ENCODE data around the gene SYTL1. TPM values are rescaled to one million over a fixed set of nuclear protein-coding genes. Genes with fewer than 3 reads are reported as not detected.

SYTL1 gene
- total and polyA plus RNA-seq, 9 of the 15 experiments (the other 6 are each of a cell fraction or from before 2014, with no cell fraction given), result 0.04 to 9.3 (median 1.7) TPM

DNA sequence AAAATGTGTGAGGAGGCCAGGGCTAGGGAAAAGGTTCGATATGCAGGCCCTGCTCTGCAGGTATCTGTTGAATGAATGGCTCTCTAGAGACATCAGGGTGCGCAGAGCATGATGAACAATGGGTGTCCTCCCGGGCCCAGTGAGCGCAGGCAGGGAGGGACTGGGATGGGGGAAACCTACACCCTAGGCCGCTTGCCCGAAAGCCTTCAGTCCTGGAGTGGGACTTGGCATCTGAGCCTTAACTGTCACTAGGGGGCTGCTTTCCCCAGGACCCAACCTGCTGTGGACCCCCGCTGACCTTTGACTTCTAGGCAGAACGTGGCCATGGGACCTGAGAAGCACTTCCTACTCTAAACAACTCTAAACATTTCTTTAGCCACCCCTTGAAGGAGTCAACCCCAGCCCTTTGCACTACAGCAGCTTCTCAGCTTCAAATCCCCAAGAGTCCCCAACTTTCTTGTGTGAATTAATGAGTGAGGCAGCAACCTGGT is 25.4 kb downstream of the SYTL1 start (continued):
- TF ChIP-seq STAT5B (CRISPR knock-in tag; IDR thresholded peaks at IDR 0.05), result no peak
- TF ChIP-seq KLF1 (tag; IDR thresholded peaks at IDR 0.05), result no peak
- TF ChIP-seq ZEB2 (IDR thresholded peaks at IDR 0.05), result no peak
- no peak for TF ChIP-seq ELF1 (tag; IDR thresholded peaks at IDR 0.05)
- TF ChIP-seq ZFP30 (CRISPR knock-in tag; IDR thresholded peaks at IDR 0.05; ENCODE audit: borderline replicate concordance), result no peak
- TF ChIP-seq, protein P1, sequence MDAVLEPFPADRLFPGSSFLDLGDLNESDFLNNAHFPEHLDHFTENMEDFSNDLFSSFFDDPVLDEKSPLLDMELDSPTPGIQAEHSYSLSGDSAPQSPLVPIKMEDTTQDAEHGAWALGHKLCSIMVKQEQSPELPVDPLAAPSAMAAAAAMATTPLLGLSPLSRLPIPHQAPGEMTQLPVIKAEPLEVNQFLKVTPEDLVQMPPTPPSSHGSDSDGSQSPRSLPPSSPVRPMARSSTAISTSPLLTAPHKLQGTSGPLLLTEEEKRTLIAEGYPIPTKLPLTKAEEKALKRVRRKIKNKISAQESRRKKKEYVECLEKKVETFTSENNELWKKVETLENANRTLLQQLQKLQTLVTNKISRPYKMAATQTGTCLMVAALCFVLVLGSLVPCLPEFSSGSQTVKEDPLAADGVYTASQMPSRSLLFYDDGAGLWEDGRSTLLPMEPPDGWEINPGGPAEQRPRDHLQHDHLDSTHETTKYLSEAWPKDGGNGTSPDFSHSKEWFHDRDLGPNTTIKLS (IDR thresholded peaks at IDR 0.05; ENCODE audit: borderline replicate concordance, low read depth), result no peak
- no peak for TF ChIP-seq CC2D1A (IDR thresholded peaks at IDR 0.05)
- TF ChIP-seq HOXB6 (CRISPR knock-in tag; IDR thresholded peaks at IDR 0.05; ENCODE audit: borderline replicate concordance), result no peak
- TF ChIP-seq, protein P2, sequence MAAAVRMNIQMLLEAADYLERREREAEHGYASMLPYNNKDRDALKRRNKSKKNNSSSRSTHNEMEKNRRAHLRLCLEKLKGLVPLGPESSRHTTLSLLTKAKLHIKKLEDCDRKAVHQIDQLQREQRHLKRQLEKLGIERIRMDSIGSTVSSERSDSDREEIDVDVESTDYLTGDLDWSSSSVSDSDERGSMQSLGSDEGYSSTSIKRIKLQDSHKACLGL (CRISPR knock-in tag; IDR thresholded peaks at IDR 0.05; ENCODE audit: borderline replicate concordance, poor library complexity, severe bottlenecking), result no peak
- no peak for TF ChIP-seq ZNF165 (CRISPR knock-in tag; IDR thresholded peaks at IDR 0.05; ENCODE audit: borderline replicate concordance)
- TF ChIP-seq, protein P3, sequence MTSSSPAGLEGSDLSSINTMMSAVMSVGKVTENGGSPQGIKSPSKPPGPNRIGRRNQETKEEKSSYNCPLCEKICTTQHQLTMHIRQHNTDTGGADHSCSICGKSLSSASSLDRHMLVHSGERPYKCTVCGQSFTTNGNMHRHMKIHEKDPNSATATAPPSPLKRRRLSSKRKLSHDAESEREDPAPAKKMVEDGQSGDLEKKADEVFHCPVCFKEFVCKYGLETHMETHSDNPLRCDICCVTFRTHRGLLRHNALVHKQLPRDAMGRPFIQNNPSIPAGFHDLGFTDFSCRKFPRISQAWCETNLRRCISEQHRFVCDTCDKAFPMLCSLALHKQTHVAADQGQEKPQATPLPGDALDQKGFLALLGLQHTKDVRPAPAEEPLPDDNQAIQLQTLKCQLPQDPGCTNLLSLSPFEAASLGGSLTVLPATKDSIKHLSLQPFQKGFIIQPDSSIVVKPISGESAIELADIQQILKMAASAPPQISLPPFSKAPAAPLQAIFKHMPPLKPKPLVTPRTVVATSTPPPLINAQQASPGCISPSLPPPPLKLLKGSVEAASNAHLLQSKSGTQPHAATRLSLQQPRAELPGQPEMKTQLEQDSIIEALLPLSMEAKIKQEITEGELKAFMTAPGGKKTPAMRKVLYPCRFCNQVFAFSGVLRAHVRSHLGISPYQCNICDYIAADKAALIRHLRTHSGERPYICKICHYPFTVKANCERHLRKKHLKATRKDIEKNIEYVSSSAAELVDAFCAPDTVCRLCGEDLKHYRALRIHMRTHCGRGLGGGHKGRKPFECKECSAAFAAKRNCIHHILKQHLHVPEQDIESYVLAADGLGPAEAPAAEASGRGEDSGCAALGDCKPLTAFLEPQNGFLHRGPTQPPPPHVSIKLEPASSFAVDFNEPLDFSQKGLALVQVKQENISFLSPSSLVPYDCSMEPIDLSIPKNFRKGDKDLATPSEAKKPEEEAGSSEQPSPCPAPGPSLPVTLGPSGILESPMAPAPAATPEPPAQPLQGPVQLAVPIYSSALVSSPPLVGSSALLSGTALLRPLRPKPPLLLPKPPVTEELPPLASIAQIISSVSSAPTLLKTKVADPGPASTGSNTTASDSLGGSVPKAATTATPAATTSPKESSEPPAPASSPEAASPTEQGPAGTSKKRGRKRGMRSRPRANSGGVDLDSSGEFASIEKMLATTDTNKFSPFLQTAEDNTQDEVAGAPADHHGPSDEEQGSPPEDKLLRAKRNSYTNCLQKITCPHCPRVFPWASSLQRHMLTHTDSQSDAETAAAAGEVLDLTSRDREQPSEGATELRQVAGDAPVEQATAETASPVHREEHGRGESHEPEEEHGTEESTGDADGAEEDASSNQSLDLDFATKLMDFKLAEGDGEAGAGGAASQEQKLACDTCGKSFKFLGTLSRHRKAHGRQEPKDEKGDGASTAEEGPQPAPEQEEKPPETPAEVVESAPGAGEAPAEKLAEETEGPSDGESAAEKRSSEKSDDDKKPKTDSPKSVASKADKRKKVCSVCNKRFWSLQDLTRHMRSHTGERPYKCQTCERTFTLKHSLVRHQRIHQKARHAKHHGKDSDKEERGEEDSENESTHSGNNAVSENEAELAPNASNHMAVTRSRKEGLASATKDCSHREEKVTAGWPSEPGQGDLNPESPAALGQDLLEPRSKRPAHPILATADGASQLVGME (CRISPR knock-in tag; IDR thresholded peaks at IDR 0.05), result no peak
- no peak for TF ChIP-seq ZC3H11A (IDR thresholded peaks at IDR 0.05; ENCODE audit: low read depth, low read length)
- TF ChIP-seq JUND (IDR thresholded peaks at IDR 0.05; ENCODE audit: borderline replicate concordance, low read depth, low read length), result no peak
- no peak for TF ChIP-seq JUND (tag; IDR thresholded peaks at IDR 0.05; ENCODE audit: borderline replicate concordance, low read depth, low read length)
- TF ChIP-seq, protein P4, sequence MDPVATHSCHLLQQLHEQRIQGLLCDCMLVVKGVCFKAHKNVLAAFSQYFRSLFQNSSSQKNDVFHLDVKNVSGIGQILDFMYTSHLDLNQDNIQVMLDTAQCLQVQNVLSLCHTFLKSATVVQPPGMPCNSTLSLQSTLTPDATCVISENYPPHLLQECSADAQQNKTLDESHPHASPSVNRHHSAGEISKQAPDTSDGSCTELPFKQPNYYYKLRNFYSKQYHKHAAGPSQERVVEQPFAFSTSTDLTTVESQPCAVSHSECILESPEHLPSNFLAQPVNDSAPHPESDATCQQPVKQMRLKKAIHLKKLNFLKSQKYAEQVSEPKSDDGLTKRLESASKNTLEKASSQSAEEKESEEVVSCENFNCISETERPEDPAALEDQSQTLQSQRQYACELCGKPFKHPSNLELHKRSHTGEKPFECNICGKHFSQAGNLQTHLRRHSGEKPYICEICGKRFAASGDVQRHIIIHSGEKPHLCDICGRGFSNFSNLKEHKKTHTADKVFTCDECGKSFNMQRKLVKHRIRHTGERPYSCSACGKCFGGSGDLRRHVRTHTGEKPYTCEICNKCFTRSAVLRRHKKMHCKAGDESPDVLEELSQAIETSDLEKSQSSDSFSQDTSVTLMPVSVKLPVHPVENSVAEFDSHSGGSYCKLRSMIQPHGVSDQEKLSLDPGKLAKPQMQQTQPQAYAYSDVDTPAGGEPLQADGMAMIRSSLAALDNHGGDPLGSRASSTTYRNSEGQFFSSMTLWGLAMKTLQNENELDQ (CRISPR knock-in tag; IDR thresholded peaks at IDR 0.05; ENCODE audit: borderline replicate concordance), result no peak
- TF ChIP-seq PTTG1 (tag; IDR thresholded peaks at IDR 0.05; ENCODE audit: low read depth), result no peak
- no peak for TF ChIP-seq SMARCA4 (IDR thresholded peaks at IDR 0.05)
- TF ChIP-seq SP2 (IDR thresholded peaks at IDR 0.05; ENCODE audit: extremely low read depth, low read depth, low read length, poor library complexity, severe bottlenecking), result no peak

Data from K562 (cell line).